ENCODE measurements around the gene ARIH2.

DNA sequence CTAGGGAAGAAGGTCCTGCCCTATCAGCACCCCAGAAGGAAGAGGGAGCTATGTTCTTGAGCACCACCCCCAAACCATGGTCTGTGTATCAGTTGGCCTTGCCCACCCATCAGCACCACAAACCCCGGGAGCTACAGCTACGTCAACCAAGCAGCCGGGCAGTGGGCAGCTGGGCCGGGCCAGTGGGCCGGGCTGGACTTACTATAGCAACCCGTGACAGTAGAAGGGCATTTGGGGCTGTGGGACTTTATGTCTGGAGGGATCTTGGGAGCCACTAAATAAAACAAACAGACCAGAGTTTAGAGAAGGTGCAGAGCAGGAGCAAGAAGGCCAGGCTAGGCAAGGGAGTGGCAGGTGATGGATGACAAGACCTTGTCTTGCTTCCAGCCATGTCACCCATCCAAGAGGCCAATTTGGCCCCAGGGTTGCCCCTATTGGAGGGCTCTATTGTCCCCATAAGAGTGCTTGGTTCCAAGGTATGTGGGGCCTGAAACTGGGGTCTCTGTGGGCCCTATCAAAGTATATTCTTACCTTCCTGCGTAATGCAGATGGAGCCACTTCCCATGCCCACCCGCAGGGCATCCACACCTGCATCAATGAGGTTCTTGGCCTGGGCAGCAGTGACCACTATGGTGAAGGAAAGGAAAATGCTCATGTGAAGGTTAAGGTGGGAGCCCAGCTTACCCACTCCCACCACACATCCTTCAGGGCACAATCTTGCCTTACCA lies 107.3 kb downstream of the ARIH2 start:
- TF ChIP-seq EZH2 (IDR thresholded peaks at IDR 0.05; ENCODE audit: borderline replicate concordance, low read depth, low read length, severe bottlenecking) (no peak), POLR2A (IDR thresholded peaks at IDR 0.05; ENCODE audit: low read depth, low read length) (no peak), GATA2 (IDR thresholded peaks at IDR 0.05; ENCODE audit: insufficient read depth, insufficient read length, low read depth, low read length) (no peak), MYC (IDR thresholded peaks at IDR 0.05; ENCODE audit: low read depth, low read length) (no peak), POLR2AphosphoS5 (IDR thresholded peaks at IDR 0.05; ENCODE audit: insufficient read depth, low read depth, low read length) (no peak), JUN (IDR thresholded peaks at IDR 0.05; ENCODE audit: borderline replicate concordance, insufficient read depth, insufficient read length, low read depth) (no peak)
- TF ChIP-seq, protein P1, sequence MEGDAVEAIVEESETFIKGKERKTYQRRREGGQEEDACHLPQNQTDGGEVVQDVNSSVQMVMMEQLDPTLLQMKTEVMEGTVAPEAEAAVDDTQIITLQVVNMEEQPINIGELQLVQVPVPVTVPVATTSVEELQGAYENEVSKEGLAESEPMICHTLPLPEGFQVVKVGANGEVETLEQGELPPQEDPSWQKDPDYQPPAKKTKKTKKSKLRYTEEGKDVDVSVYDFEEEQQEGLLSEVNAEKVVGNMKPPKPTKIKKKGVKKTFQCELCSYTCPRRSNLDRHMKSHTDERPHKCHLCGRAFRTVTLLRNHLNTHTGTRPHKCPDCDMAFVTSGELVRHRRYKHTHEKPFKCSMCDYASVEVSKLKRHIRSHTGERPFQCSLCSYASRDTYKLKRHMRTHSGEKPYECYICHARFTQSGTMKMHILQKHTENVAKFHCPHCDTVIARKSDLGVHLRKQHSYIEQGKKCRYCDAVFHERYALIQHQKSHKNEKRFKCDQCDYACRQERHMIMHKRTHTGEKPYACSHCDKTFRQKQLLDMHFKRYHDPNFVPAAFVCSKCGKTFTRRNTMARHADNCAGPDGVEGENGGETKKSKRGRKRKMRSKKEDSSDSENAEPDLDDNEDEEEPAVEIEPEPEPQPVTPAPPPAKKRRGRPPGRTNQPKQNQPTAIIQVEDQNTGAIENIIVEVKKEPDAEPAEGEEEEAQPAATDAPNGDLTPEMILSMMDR (IDR thresholded peaks at IDR 0.05; ENCODE audit: extremely low read depth in 1 of 2, insufficient read depth in 1 of 2, low read depth in 1 of 2, low read length in 2 of 2), result no peak

Measured in endothelial cell of umbilical vein (primary cell).